Measurements from ENCODE around the gene LSS.

The LSS gene

DNA sequence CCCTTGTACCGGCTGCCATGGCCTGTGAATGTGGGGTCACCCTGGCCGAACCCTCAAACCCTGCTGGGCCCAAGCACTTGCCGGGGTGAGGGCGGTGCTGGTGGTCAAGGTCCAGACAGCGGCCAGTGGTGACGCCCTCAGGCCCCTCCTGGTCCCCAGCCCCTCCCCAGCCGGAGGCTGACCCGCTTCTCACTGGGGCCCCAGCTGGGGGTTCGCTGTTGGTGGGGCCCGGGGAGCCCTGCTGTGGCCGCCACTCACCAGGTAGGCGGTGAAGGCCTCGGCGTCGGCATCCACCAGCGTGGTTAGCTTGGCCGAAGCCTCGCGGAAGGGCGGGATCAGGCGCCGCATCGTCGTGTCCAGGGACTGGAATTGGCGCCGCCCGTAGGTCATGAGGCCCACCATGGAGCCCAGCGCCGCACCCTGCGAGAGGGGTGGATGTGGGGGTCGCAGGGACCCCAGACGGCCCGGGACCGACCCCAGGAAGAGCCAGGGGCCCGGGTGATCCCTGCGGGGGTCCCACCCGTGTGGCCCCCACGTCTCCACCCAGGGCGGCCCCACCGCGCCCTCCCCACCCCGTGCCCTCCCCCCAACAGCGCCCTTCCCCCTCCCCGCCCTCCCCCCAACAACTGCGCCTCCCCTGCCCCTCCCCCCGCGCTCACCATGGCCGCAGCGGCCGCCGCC lies 83.3 kb downstream of the LSS start:
- Histone ChIP-seq H3K4me1 (ENCODE audit: insufficient read depth, low read length, poor library complexity, severe bottlenecking) (peaks cover 9% of the 10 kb centered on the region), H3K79me2 (ENCODE audit: insufficient read depth, low read length) (no peaks in the 10 kb centered on the region), H3K36me3 (ENCODE audit: insufficient read depth, low read length) (no peaks in the 10 kb centered on the region), H3K9me3 (ENCODE audit: insufficient read depth, low read depth, low read length) (no peaks in the 10 kb centered on the region), H3K4me2 (ENCODE audit: low read depth, low read length, poor library complexity, severe bottlenecking) (peak overlapping the region; percentile 37), H4K20me1 (ENCODE audit: insufficient read depth, low read length, poor library complexity, severe bottlenecking) (no peaks in the 10 kb centered on the region), H3F3A (ENCODE audit: low read depth) (no peaks in the 10 kb centered on the region), H3K4me3 (ENCODE audit: low read length, poor library complexity, severe bottlenecking) (no peak overlapping the region), H3K9me2 (replicated peaks; ENCODE audit: low read depth, low read length) (no peaks in the 10 kb centered on the region), H3K9ac (ENCODE audit: low read depth, low read length, poor library complexity, severe bottlenecking) (no peak overlapping the region), H2AFZ (ENCODE audit: low read length) (no peak overlapping the region), H3K27me3 (ENCODE audit: insufficient read depth, low read length, poor library complexity, severe bottlenecking) (no peaks in the 10 kb centered on the region)
- no peak for TF ChIP-seq EZH2phosphoT487 (IDR thresholded peaks at IDR 0.05; ENCODE audit: borderline replicate concordance)
- TF ChIP-seq, protein P1, sequence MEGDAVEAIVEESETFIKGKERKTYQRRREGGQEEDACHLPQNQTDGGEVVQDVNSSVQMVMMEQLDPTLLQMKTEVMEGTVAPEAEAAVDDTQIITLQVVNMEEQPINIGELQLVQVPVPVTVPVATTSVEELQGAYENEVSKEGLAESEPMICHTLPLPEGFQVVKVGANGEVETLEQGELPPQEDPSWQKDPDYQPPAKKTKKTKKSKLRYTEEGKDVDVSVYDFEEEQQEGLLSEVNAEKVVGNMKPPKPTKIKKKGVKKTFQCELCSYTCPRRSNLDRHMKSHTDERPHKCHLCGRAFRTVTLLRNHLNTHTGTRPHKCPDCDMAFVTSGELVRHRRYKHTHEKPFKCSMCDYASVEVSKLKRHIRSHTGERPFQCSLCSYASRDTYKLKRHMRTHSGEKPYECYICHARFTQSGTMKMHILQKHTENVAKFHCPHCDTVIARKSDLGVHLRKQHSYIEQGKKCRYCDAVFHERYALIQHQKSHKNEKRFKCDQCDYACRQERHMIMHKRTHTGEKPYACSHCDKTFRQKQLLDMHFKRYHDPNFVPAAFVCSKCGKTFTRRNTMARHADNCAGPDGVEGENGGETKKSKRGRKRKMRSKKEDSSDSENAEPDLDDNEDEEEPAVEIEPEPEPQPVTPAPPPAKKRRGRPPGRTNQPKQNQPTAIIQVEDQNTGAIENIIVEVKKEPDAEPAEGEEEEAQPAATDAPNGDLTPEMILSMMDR (conservative IDR thresholded peaks at IDR 0.05; ENCODE audit: low read length): no peak

DNA sequence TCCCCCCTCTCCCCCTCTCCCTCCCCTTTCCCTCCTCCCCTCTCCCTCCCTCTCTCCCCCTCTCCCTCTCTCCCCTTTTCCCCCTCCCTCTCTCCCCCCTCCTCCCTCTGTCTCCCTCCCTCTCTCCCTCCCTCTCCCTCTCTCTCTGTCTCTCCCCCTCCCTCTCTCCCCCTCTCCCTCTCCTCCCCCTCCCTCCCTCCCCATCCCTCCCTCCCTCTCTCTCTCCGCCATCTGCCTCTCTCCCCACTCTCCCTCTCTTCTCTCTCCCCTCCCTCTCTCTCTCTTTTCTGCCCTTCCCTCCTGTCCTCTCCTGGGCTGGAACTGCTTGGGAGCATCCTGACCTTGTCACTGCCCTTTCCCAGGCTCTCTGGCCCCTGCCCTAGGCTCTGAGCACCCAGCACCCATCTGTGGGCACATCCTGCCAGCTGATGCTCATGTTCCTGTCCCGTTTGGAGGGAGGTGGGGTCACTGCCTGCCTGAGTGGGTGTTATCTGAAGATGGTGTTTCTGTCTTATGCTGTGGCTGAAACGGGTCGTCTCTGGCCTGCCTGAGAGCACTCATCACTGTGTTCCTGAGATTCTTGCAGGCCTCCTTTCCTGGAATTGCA lies 84.0 kb downstream of the LSS start:
- Histone ChIP-seq H3F3A (ENCODE audit: low read depth) (no peaks in the 10 kb centered on the region), H3K9ac (ENCODE audit: low read depth, low read length, poor library complexity, severe bottlenecking) (no peak overlapping the region), H2AFZ (ENCODE audit: low read length) (no peak overlapping the region), H3K79me2 (ENCODE audit: insufficient read depth, low read length) (no peaks in the 10 kb centered on the region), H4K20me1 (ENCODE audit: insufficient read depth, low read length, poor library complexity, severe bottlenecking) (no peaks in the 10 kb centered on the region), H3K27me3 (ENCODE audit: insufficient read depth, low read length, poor library complexity, severe bottlenecking) (no peaks in the 10 kb centered on the region), H3K4me3 (ENCODE audit: low read length, poor library complexity, severe bottlenecking) (no peak overlapping the region), H3K36me3 (ENCODE audit: insufficient read depth, low read length) (no peaks in the 10 kb centered on the region), H3K4me2 (ENCODE audit: low read depth, low read length, poor library complexity, severe bottlenecking) (peak overlapping the region; percentile 37), H3K9me3 (ENCODE audit: insufficient read depth, low read depth, low read length) (no peaks in the 10 kb centered on the region), H3K4me1 (ENCODE audit: insufficient read depth, low read length, poor library complexity, severe bottlenecking) (peaks cover 9% of the 10 kb centered on the region), H3K9me2 (replicated peaks; ENCODE audit: low read depth, low read length) (no peaks in the 10 kb centered on the region)
- TF ChIP-seq, protein P1 (conservative IDR thresholded peaks at IDR 0.05; ENCODE audit: low read length): no peak
- no peak for TF ChIP-seq EZH2phosphoT487 (IDR thresholded peaks at IDR 0.05; ENCODE audit: borderline replicate concordance)

DNA sequence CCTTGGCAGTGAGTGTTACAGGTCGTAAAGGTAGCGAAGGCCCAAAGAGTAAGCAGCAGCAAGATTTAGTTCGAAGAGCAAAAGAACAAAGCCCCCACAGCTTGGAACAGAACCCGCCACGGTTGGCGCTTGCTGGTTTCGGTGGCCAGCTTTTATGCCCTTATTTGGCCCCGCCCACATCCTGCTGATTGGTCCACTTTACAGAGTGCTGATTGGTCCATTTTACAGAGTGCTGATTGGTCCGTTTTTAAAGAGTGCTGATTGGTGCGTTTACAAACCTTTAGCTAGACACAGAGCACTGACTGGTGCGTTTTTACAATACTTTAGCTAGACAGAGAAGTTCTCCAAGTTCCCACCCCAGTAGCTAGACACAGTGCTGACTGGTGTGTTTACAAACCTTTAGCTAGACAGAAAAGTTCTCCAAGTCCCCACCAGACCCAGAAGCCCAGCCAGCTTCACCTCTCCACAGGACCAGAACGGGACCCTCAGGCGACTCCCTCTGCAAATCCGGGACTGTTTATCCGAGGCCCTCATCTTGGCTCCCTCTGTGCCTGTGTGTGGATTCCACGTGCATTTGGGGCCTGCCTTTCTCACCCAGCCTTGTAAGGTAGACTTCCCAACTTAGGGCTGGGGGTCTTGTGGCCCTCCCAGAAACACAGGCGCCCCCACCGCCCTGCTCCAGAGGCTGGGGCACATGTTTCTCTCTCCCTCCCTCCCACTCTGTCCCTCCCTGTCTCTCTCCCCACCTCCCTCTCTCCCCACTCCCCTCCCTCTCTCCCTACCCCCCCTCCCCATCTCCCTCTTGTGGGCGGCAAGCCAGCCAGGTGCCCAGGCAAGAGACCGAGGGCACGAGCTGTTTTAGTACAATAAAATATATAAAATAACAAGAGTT lies 85.7 kb downstream of the LSS start:
- Histone ChIP-seq H3K79me2 (ENCODE audit: insufficient read depth, low read length) (no peaks in the 10 kb centered on the region), H3K27me3 (ENCODE audit: insufficient read depth, low read length, poor library complexity, severe bottlenecking) (no peaks in the 10 kb centered on the region), H3K9me2 (replicated peaks; ENCODE audit: low read depth, low read length) (no peaks in the 10 kb centered on the region), H3K4me3 (ENCODE audit: low read length, poor library complexity, severe bottlenecking) (no peak overlapping the region), H3K9me3 (ENCODE audit: insufficient read depth, low read depth, low read length) (no peaks in the 10 kb centered on the region), H3F3A (ENCODE audit: low read depth) (no peaks in the 10 kb centered on the region), H3K4me1 (ENCODE audit: insufficient read depth, low read length, poor library complexity, severe bottlenecking) (peaks cover 9% of the 10 kb centered on the region), H2AFZ (ENCODE audit: low read length) (no peak overlapping the region), H3K9ac (ENCODE audit: low read depth, low read length, poor library complexity, severe bottlenecking) (no peak overlapping the region), H3K36me3 (ENCODE audit: insufficient read depth, low read length) (no peaks in the 10 kb centered on the region), H3K4me2 (ENCODE audit: low read depth, low read length, poor library complexity, severe bottlenecking) (peak overlapping the region; percentile 11), H4K20me1 (ENCODE audit: insufficient read depth, low read length, poor library complexity, severe bottlenecking) (no peaks in the 10 kb centered on the region)
- no peak for TF ChIP-seq EZH2phosphoT487 (IDR thresholded peaks at IDR 0.05; ENCODE audit: borderline replicate concordance)
- TF ChIP-seq, protein P1 (conservative IDR thresholded peaks at IDR 0.05; ENCODE audit: low read length): no peak
